Testis (tissue), 2 donors: ENCODE results near the gene TMEM151B.

ENCODE experiments used
- CTCF ChIP-seq, 3 experiments: fragments of 450-650 bp in 2 of 3; fragments of 200-600 bp in 1 of 3; sonication (generic) in 1 of 3; IDR thresholded peaks; one replicate each; pipeline ENCODE4 v1.5.1; 2016 to 2019; ENCODE audit warnings: antibody characterized with exemption in 3 of 3, mild to moderate bottlenecking in 2 of 3, moderate library complexity in 1 of 3
- POLR2A ChIP-seq: fragments of 450-650 bp; IDR thresholded peaks from one replicate; pipeline ENCODE4 v1.6.1; 2017; ENCODE audit warnings: antibody characterized with exemption, mild to moderate bottlenecking, moderate library complexity

DNA sequence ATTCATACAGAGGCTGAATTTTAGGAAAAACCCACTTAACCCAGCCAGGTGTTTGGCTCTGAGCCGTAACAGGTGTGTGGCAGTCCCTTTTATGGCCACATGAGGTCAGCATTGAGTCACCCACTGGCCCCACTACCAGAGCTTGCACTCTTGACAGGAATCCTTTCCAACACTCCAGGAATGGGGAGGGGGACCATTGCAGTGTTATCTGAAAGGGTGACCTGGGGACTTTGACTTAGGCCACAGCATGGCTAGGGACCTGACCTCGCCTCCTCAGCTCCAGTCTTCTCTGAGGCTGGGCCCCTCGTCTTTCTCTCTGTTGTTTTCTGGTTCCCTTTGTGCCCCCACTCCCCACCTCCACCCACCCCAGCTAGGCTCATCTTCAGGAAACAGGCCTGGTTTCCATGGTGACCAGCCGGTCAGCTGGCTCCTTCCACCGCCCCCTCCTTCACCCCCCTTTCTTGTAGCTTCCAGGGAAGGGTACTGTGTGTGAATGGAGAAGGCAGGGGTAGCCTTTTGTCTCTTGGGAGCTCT is 2.1 kb upstream of the TMEM151B start:
- no peak for TF ChIP-seq POLR2A
- peak; percentile 61 to 85 (median 74) for TF ChIP-seq CTCF (IDR thresholded peaks at IDR 0.05)
